Endothelial cell of coronary artery (primary cell): ENCODE data around the gene BDP1. TPM values are rescaled to one million over a fixed set of nuclear protein-coding genes. Genes with fewer than 3 reads are reported as not detected.

ENCODE experiments used
- total RNA-seq: library from RNA; depleted of rRNA; stranded (reverse); fragments of >200 nt; gene quantifications from 2 replicates; pipeline ENCODE4 v1.2.3, GENCODE V29; 2014

The BDP1 gene, protein sequence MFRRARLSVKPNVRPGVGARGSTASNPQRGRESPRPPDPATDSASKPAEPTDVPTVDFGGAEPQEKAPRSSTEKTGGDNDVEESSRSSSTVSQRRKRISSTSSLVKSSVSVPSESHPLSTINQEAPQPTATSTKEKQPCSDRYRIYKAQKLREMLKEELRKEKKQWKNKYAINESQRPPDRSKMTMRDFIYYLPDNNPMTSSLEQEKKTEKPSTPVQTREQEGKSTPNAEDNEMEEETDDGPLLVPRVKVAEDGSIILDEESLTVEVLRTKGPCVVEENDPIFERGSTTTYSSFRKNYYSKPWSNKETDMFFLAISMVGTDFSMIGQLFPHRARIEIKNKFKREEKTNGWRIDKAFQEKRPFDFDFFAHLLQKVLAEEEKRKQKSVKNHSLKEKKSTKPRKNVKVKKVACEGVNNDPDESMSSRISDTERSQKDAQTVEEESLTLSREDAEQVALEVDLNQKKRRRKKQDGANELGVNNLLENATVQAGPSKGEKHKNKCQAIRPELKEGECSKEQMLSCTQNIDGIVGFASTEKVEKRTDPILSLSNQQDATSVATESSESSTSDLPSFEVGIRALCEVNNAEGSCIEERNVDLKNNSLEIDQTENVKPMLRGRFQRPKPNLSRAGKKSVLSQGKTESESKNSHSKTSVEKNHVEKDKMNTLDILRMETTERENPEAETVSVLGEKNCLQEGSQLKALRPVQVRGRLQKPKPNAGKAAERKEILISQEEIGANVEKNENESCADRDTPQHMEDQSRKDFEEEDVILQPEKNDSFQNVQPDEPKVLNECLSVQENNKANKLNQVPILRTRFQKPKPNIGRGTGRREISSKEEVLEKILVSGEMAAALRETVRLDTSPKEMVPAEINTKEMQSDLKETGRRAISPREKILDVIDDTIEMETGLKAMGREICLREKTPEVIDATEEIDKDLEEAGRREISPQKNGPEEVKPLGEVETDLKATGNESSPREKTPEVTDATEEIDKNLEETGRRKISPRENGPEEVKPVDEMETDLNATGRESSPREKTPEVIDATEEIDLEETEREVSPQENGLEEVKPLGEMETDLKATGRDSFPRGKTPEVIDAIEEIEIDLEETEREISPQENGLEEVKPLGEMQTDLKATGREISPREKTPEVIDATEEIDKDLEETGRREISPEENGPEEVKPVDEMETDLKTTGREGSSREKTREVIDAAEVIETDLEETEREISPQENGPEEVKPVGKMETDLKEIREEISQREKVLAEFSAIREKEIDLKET (N-terminal part only)
- total RNA-seq, result 23.0 and 27.8 TPM in 2 replicates

DNA sequence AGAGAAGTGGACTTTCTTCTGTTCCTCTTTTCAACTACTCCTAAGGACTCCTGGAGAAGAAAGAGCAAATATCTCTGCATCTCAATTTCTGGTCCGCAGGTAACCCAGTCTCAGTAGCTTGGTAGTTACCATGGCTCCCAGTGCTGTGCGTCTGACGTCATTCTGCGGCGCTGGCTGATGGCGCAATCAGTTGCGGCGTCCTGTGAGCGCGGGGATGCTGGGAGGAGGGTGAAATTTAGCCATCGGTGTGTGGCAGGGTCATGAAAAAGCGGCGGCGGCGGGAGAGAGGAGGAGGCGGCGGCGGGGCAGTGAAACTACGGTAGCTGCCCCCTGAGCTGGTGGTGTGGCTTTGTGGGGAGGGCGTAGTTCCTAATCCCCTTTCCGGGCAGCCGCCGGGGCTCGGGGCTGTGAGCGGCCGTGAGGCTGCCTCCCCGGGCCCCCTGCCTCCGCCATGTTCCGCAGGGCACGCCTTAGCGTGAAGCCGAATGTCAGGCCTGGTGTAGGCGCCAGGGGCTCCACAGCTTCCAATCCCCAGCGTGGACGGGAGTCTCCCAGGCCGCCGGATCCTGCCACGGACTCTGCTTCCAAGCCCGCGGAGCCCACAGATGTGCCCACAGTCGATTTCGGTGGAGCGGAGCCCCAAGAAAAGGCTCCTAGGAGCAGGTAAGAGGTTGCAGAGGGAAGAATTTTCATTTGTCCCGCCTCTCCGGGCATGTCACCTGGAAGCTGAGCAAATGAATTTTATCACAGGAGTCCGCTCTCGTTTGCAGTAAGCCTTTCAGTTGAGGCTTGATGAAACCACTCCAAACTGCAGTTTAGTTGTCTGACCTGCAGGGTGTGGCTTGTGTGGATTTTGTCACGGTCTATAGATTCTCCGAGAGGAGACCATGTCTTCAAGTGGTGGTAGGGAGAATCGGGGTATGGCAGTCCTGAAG lies at the start of gene BDP1:
TSS of gene BDP1 (plus strand) at position 225 of the 935 bp plus-strand sequence. CDS start at position 452, 227 bp downstream.

DNA sequence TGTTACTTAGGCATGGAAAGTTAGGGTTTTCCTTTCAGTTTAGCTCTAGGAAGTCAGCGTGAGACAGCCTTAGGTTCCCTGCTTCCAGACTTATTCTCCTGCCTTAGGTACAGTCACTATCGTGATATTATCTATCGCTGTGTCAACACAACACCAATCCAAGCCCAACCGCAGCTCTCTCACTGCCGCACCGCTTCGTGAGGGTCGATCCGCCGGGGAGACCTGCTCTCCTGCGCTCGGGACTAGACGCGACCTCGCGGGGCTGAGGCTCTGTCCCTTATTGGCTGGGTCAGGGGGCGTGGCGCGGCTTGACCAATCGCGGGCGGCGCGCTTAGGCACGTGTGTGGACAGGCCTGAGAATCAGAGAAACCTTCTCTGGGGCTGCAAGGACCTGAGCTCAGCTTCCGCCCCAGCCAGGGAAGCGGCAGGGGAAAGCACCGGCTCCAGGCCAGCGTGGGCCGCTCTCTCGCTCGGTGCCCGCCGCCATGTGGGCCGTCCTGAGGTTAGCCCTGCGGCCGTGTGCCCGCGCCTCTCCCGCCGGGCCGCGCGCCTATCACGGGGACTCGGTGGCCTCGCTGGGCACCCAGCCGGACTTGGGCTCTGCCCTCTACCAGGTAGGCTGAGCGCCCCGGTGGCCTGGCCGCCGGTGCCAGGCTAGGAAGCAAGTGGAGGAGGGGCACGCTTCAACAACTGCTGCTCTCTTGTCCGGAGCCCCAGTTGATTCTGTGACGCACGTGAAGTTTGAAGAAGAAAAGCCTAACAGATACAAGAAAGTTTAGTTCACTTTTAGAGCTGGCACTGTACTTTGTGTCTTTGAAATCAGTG lies 131.7 kb downstream of the BDP1 start, which contains the start of gene MCCC2:
TSS of gene MCCC2 (plus strand) at position 400 of the 825 bp plus-strand sequence. CDS start at position 486, 86 bp downstream.

Other genes with a start within 250 kb of the BDP1 start
- gene MCCC2, start 131.7 kb downstream of the BDP1 start, total RNA-seq, result 15.5 and 16.8 TPM in 2 replicates